NK-92 (cell line): ENCODE measurements around the gene KCNMA1.

Source experiments
- DNase-seq: peaks from one replicate; lab custom pipeline; 2025; ENCODE audit not compliant: unreplicated experiment; lab: John Stamatoyannopoulos, UW

KCNMA1 gene

GRCh38 chr10:77493851-77494261 lies 143.8 kb downstream of the KCNMA1 start:
- DNase-seq = no peak

GRCh38 chr10:77493239-77493806 lies 144.3 kb downstream of the KCNMA1 start:
- no peak for DNase-seq

GRCh38 chr10:77492368-77492994 lies 145.1 kb downstream of the KCNMA1 start:
- DNase-seq = no peak

GRCh38 chr10:77490534-77491314 lies 146.9 kb downstream of the KCNMA1 start:
- DNase-seq = no peak

- no peak for DNase-seq
These were observed 151.1 kb downstream of the KCNMA1 start for GRCh38 chr10:77486517-77486916.

- no peak for DNase-seq
These were observed 151.8 kb downstream of the KCNMA1 start for GRCh38 chr10:77485847-77486246.

- DNase-seq = no peak
These were observed 155.5 kb downstream of the KCNMA1 start for GRCh38 chr10:77482072-77482471.

- DNase-seq = no peak
These were observed 158.0 kb downstream of the KCNMA1 start for GRCh38 chr10:77479586-77479985.

GRCh38 chr10:77478962-77479359 lies 158.6 kb downstream of the KCNMA1 start:
- no peak for DNase-seq

GRCh38 chr10:77478247-77478961 lies 159.2 kb downstream of the KCNMA1 start:
- DNase-seq = no peak

- DNase-seq = no peak
These were observed 162.1 kb downstream of the KCNMA1 start for GRCh38 chr10:77475522-77475921.

GRCh38 chr10:77474939-77475338 lies 162.7 kb downstream of the KCNMA1 start:
- no peak for DNase-seq

GRCh38 chr10:77474386-77474785 lies 163.2 kb downstream of the KCNMA1 start:
- no peak for DNase-seq

- no peak for DNase-seq
These were observed 165.5 kb downstream of the KCNMA1 start for GRCh38 chr10:77472146-77472545.

- no peak for DNase-seq
These were observed 166.5 kb downstream of the KCNMA1 start for GRCh38 chr10:77471069-77471536.

- no peak for DNase-seq
These were observed 170.1 kb downstream of the KCNMA1 start for GRCh38 chr10:77467422-77467963.

- DNase-seq = no peak
These were observed 173.5 kb downstream of the KCNMA1 start for GRCh38 chr10:77463967-77464745.

GRCh38 chr10:77463499-77463898 lies 174.1 kb downstream of the KCNMA1 start:
- DNase-seq = no peak

- no peak for DNase-seq
These were observed 175.8 kb downstream of the KCNMA1 start for GRCh38 chr10:77461636-77462296.

GRCh38 chr10:77459905-77460304 lies 177.7 kb downstream of the KCNMA1 start:
- DNase-seq = no peak
